GM19438 (cell line): Measurements from ENCODE around the gene UNK.
"Not testable (repeated sequence)": the region's sequence is repeated elsewhere in the genome, so short reads cannot be mapped to it uniquely, and the experiment has no call there.

Source experiments
- ATAC-seq: cut with Tn5 transposase; IDR thresholded peaks from one replicate; pipeline ENCODE4 v1.9.1; 2021; ENCODE audit warnings: low read depth; ENCODE audit not compliant: unreplicated experiment

The UNK gene

GRCh38 chr17:75793460-75793859 is 8.9 kb downstream of the UNK start:
- ATAC-seq: no peak

GRCh38 chr17:75795820-75796607 is 11.4 kb downstream of the UNK start:
- no peak for ATAC-seq

- ATAC-seq: no peak
Observed at GRCh38 chr17:75799402-75799801, 14.8 kb downstream of the UNK start.

DNA sequence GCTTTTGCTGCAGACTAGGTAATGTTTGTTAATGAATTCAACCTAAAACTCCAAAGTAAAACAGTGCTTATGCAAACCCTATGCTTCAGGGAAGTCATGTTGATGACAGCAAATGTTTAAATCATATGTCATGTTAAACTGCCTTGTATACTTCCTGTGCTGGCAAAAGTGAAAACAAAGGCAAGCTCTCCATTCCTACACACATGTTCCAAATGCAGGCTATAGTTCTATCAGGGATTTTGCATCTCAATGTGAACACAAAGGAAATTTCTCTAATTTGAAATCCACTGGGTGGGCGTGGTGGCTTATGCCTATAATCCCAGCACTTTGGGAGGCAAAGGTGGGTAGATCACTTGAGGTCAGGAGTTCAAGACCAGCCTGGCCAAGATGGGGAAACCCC is 19.3 kb downstream of the UNK start:
- ATAC-seq: no peak

- ATAC-seq: no peak
Observed at GRCh38 chr17:75806822-75807500, 22.4 kb downstream of the UNK start.

DNA sequence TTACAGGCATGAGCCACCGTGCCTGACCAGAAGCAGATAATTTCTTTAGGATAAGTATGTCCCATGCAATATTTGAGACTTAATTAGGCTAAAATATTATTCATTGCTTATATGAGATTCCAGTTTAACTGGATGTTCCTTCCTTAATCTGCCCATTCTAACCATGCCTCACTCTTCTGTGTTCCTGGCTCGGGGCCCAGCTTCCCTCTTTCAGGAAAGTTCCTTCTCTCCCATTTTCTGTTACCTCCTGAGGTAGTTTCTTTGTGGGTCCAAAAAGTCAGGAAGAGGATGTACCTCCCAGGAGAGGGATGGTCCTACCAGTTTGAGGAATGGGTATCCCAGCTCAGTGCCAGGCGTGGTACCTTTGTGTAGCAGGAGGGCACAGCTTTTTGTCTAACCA is 23.3 kb downstream of the UNK start:
- no peak for ATAC-seq

- ATAC-seq: no peak
Observed at GRCh38 chr17:75808549-75808904, 23.9 kb downstream of the UNK start.

- ATAC-seq: peak; percentile 71
Observed at GRCh38 chr17:75808905-75809621, 24.5 kb downstream of the UNK start.

DNA sequence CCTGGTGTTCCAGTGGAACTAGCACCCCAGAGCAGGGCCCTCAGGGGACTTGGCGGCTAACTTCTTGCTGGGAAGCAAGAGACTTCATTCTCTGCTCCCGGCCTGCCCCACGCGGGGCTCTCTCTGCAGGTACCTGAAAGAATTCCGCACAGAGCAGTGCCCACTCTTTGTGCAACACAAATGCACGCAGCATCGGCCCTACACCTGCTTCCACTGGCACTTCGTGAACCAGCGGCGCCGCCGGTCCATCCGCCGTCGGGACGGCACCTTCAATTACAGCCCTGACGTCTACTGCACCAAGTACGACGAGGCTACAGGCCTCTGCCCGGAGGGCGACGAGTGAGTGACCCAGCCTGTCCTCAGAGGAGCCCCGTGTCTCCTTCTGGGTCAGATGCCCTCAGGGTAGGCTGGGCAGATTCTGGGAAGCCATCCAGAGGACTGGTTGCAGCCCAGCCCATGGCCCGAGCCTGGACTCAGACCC is 25.1 kb downstream of the UNK start:
- no peak for ATAC-seq

- no peak for ATAC-seq
Observed at GRCh38 chr17:75810216-75810615, 25.6 kb downstream of the UNK start.

DNA sequence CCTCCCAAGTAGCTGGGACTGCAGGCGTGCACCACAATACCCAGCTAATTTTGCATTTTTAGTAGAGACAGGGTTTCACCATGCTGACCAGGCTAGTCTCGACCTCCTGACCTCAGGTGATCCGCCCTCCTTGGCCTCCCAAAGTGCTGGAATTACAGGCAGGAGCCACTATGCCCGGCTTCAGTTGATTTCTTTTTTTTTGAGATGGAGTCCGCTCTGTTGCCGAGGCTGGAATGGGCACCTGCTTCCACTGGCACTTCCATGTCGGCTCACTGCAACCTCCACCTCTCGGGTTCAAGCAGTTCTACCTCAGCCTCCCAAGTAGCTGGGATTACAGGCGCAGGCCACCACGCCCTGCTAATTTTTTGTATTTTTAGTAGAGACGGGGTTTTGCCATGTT is 26.1 kb downstream of the UNK start:
- not testable (repeated sequence) for ATAC-seq

DNA sequence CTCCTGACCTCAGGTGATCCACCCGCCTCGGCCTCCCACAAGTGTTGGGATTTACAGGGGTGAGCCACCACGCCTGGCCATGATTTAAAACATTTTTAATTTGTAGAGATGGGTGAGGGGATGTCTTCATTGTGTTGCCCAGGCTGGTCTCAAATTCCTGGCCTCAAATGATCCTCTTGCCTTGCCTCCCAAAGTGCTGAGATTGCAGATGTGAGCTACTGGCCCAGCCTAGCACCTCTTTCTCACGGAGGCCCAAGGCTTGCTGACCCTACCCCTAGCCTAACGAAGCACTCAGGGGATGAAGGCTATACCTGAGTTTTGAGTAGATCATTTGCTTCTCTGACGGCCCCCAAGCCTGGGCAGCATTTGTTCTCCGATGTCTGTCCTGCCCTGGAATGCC is 26.6 kb downstream of the UNK start:
- no peak for ATAC-seq

DNA sequence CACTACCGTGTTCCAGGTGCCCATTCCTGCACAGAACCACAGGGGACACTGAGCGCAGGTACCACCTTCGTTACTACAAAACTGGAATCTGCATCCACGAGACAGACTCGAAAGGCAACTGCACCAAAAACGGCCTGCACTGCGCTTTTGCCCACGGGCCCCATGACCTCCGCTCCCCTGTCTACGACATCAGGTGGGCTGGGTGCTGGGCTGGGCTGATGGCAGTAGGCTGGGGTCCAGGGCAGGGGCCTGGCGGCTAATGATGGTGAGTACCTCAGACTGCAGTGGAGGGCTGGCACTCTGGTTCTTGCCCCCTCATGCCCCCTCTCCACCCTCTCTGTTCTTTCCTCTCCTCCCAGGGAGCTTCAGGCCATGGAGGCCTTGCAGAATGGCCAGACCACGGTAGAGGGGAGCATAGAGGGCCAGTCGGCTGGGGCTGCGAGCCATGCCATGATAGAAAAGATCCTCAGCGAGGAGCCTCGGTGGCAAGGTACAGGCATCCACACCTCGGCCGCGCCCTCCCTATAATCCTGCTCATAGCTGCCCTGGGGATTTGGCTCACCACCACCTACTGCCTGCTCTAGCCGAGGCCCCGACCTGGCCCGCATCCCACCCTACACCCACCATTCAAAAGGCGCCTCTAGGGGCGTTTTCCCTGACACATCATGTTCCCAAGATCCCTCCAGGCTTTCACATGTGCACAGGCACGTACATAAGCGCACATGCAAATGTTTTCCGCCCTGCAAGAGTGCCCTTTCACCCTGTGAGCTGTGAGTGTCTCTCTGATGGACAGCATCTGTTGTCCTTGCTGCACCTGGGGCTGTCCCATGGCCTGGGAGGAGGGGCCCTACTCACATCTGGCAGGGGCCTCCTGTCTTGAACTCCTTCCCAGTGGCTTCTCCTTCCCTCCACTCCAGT is 27.7 kb downstream of the UNK start:
- ATAC-seq: no peak

DNA sequence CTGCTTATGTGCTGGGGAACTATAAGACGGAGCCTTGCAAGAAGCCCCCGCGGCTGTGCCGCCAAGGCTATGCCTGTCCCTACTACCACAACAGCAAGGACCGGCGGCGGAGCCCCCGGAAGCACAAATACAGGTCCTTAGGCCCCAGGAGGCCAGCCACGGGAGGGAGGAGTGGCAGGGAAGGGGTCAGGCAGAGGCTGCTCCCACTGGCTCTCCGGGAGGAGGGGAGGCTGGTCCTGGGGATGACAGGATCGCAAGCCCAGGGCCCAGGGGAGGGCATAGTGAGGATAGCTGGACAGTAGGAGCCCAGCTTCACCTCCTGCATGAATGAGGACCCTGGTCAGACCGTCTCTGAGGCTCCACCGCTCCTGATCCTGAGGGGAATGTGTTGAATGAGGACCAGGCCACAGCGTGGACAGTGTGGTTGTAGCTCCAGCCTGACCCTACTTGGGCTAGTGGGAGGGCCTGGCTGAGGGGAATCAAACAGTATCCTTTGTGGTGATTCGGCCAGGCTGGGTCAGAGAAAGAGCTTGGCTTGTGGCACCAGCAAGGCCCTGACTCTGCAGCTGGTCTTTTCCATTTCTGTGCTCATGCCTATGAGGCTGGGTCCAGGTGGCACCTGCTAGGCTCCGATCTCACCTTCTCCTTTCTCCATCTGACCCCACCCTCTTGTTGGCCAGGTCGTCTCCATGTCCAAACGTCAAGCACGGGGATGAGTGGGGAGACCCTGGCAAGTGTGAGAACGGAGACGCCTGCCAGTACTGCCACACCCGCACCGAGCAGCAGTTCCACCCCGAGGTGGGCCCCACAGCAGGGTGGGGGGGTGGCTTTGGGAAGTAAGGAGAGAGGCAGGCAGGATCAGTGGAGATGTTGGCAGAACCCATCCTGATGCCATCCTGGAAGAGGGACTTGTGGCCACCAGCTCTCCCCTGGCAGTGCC is 28.7 kb downstream of the UNK start:
- ATAC-seq: no peak

GRCh38 chr17:75814021-75814395 is 29.4 kb downstream of the UNK start:
- no peak for ATAC-seq

DNA sequence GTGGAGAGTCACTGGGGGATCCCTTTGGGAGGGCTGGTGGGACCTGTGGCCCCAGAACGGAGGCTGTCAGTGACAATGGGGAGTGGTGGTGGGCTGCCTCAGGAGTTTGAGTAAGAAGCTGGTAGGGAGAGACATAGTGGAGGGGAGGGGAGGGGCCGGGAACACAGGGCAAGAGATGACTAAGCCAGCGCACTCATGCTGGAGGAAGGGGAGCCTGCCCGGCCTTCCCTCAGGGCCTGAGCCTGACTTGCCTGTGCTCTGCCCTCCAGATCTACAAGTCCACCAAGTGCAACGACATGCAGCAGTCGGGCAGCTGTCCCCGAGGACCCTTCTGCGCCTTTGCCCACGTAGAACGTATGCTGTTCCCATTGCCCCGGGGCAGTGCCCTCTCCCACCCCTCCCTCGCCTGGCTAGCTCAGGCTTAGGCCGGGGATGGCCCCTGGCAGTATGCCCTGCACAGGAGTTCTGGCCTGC is 30.3 kb downstream of the UNK start:
- ATAC-seq: no peak

DNA sequence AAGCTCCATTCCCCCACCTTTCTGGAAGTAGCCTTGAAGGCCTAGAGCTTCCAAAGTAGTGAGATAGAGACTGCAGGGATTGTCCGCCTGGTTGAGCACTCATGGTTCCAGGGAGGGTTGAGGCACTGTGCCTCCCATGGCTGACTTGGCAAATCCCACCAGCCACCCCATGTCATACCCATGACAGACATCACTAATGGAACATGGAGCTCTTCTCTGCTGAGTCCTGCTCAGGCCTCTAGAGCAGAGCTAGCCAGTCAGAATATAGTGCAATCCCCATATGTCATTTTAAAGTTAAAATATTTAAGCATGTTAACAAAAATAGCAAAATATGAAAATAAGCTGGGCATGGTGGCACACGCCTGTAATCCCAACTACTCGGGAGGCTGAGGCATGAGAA is 30.8 kb downstream of the UNK start:
- no peak for ATAC-seq

DNA sequence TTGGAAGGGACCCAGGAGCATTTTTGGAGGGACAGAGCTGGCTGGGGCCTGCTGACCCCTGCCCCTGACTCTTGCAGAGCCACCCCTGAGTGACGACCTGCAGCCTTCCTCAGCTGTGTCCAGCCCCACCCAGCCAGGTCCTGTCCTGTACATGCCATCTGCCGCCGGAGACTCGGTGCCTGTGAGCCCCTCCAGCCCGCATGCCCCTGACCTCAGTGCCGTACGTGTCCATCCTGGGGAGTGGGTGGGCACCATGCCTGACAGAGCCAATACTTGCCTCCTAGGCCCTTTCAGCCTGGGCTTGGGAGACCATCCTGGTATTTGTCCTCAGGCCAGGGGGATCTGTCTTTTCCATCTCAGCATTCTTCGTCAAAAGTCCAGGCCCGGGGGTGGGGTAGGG is 32.1 kb downstream of the UNK start:
- ATAC-seq: no peak

- ATAC-seq: no peak
Observed at GRCh38 chr17:75817571-75817970, 33.0 kb downstream of the UNK start.
